Nucleus accumbens (tissue), 56 donors: ENCODE results near the gene DHX34.
A peak's percentile ranks its signal among the peaks of the same experiment; 100 is the strongest.

Source experiments
- DNase-seq, 56 donors: peaks; one replicate each; lab custom pipeline; 2025; lab: John Stamatoyannopoulos, UW

Gene DHX34

DNA sequence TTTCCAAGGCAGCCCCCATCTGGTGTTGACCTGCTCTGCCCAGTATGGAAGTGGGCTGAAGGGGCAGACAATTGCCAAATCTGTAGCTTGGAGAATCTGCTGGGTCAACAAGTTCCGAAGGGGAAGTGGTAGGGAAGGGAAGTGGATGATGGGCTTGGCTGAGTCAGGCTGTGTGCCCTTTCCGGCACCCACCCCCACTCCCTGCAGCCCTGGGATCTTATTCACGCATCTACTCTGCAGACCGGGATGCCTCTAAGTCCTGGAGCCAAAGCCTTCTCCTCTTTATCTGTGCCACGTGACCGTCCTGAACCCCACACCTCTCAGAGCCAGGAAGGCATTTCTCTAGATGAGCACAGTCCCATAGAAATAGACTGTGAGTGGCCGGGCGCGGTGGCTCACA is 24.6 kb upstream of the DHX34 start:
- peak in 13 of 56 donors; percentile 6 to 30 (median 11) for DNase-seq

GRCh38 chr19:47330466-47330869 is 18.6 kb upstream of the DHX34 start:
- peak in 1 of 56 donors; percentile 6 for DNase-seq

GRCh38 chr19:47331490-47331889 is 17.6 kb upstream of the DHX34 start:
- no peak for DNase-seq

DNA sequence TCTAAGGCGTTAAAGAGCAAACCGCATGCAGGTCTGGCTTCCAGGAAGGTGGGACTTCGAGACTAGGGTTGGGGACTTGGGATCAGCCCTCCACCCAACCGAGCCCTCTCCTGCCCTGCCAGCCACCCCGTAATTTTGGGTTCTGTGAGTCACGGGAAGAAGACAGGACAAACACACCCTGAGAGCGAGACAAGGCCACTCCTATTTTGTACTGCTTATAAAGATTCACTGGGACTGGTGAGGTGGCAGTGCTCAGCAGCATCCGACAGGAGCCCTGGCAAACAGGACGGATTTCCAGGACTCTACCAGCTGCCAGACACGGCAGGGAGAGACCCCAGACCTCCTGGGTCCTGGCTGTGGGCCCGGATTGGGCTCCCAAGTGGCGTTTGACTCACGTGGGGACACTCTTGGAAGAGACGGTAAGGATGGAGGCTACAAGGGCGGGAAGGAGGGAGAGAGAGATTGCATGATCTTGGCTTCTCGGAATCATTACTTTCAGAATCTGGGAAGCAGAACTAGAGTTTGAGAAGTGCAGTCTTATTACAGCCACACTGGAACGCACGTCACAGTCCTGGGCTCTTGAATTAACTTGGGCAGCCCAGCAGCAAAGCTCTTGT is 17.1 kb upstream of the DHX34 start, which contains the start of gene C5AR2:
C5AR2 (plus strand) TSS at position 245 of the 617 bp plus-strand sequence. CDS start 8,625 bp downstream, outside the sequence.
- DNase-seq = peak in 1 of 56 donors; percentile 11

- DNase-seq = peak in 16 of 56 donors; percentile 4 to 36 (median 13)
These were observed 12.1 kb upstream of the DHX34 start for GRCh38 chr19:47336765-47337718.

DNA sequence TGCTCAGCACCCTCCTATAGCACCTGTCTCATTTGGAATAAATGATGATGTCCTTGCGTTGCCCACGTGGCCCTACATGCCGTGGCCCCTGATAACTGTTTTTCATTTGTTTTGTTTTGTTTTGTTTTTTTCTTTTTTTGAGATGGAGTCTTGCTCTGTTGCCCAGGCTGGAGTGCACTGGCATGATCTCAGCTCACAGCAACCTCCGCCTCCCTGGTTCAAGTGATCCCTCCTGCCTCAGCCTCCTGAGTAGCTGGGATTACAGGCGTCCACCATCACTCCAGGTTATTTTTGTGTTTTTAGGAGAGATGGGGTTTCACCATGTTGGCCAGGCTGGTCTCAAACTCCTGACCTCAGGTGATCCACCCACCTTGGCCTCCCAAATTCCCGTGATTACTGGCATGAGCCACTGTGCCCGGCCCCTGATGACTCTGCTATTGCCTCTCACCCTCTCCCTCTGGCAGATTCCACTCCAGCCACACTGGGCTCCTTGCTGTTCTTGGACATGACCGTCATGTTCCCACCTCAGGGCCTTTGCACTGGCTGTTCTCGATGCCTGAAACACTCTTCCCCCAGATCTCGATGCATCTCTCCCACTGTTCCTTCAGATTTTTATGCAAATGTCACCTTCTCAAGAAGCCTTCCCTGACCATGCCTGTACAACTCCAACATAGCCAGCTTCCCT is 9.8 kb upstream of the DHX34 start:
- DNase-seq = no peak

- DNase-seq = no peak
These were observed 8.5 kb upstream of the DHX34 start for GRCh38 chr19:47340477-47341208.

DNA sequence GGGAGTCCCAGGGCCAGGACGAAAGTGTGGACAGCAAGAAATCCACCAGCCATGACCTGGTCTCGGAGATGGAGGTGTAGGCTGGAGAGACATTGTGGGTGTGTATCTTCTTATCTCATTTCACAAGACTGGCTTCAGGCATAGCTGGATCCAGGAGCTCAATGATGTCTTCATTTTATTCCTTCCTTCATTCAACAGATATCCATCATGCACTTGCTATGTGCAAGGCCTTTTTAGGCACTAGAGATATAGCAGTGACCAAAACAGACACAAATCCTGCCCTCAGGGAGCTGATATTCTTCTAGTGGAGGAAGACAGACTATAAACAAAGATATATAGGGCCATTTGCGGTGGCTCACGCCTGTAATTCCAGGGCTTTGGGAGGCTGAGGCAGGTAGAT is 7.4 kb upstream of the DHX34 start:
- DNase-seq = no peak

DNA sequence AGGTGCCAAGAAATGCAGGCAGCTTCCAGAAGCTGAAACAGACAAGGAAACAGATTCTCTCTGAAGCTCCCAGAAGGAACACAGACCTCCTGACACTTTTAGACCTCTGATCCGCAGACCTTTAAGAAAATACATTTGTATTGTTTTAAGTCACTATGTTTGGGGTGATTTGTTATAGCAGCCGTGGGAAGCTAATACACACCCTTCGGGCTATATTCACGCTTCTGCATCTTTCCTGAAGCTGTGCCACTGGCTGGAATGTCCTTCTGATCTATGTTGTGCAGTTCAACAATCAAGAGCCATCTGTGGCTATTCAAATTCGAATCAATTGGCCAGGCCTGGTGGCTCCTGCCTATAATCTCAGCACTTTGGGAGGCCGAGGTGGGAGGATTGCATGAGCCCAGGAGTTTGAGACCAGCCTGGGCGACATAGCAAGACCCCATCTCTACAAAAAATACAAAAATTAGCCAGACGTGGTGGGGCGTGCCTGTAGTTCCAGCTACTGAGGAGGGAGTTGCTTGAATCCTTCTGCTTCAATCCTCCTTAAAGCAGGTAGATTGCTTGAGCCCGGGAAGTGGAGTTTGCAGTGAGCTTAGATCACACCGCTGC is 5.8 kb upstream of the DHX34 start:
- DNase-seq = no peak

DNA sequence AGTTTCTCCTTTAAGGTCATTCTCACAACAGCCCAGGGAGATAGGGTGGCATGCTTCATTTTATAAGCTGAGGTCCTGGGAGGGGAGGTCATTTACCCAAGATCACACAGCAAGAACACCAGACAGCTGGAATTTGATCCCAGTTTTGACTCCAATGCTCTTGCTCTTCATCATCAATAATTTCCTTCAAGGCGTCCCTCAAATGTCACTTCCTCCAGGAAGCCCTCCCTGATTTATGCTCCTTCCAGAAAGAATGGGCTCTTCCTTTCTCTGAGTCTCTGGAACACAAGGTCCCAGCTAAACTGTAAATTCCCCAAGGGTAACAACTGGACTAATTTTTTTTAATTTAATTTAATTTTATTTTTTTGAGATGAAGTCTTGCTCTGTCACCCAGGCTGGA is 4.7 kb upstream of the DHX34 start:
- no peak for DNase-seq

- DNase-seq = peak in 1 of 56 donors; percentile 1
These were observed 3.1 kb upstream of the DHX34 start for GRCh38 chr19:47346024-47346423.

- DNase-seq = no peak
These were observed 1.5 kb downstream of the DHX34 start for GRCh38 chr19:47350630-47351029.

- DNase-seq = peak in 13 of 56 donors; percentile 0 to 43 (median 18)
These were observed 2.4 kb downstream of the DHX34 start for GRCh38 chr19:47351548-47351947.

- DNase-seq = peak in 1 of 56 donors; percentile 5
These were observed 3.0 kb downstream of the DHX34 start for GRCh38 chr19:47352095-47352494.

GRCh38 chr19:47353307-47353712 is 4.2 kb downstream of the DHX34 start:
- DNase-seq = peak in 1 of 56 donors; percentile 8

DNA sequence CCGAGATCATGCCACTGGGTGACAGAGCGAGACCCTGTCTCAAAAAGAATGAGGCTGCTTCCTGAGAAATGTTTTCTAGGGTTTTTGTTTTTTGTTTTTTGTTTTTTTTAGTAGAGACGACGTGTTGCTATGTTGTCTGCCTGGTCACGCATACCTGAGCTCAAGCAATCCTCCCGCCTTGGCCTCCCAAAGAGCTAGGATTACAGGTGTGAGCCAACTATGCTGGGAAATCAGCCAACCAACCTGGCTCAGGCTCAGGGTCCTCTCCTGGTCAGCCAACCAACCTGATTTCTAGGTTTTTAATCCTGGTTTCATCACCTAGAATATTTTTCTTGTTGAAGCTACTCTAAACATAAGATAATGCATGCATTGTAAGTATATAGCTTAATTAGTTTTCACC is 7.8 kb downstream of the DHX34 start:
- no peak for DNase-seq

DNA sequence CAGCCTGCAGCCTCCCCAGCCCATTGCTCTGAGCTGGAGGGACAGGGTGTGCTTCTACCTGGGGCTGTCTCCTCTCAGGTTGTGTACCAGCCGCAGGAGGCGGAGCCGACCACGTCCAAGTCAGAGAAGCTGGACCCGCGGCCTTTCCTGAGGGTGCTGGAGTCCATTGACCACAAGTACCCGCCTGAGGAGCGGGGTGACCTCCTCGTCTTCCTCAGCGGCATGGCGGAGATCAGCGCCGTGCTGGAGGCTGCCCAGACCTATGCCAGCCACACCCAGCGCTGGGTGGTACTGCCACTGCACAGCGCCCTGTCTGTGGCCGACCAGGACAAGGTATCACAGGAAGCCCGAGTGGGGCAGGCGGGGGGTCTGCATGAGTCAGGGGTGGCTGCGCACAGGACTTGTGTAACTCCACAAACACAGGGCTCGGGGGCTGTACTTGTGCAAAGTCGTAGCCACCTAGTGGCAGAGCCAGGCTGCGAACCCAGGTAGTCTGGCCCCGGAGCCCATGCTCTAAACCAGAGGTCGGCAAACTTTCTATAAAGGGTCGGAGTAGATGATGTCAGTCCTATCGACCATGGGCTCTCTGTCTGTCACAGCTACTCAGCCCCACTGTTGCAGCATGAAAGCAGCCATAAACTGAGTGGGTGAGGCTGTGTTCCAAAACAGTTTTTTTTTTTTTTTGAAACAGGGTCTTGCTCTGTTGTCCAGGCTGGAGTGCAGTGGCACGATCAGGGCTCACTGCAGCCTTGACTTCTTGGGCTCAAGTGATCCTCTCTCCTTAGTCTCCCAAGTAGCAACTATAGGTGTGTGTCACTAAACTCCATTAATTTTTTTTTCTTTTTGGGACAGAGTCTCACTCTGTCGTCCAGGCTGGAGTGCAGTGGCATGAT is 8.9 kb downstream of the DHX34 start:
- DNase-seq = no peak

DNA sequence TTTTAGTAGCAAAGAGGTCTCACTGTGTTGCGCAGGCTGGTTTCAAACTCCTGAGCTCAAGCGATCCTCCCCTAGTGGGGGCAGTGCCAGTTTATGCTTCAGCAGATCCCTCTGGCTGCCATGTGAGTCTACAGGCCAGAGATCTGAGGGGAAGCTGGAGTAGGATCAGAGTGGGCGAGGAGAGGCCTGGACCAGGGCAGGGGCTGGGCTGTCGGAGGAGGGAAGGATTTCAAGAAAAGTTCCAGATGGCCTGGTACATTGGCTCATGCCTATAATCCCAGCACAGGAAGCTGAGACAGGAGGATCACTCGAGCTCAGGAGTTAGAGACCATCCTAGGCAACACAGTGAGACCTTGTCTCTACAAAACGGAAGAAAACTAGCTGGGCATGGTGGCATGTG is 9.8 kb downstream of the DHX34 start:
- DNase-seq = no peak

DNA sequence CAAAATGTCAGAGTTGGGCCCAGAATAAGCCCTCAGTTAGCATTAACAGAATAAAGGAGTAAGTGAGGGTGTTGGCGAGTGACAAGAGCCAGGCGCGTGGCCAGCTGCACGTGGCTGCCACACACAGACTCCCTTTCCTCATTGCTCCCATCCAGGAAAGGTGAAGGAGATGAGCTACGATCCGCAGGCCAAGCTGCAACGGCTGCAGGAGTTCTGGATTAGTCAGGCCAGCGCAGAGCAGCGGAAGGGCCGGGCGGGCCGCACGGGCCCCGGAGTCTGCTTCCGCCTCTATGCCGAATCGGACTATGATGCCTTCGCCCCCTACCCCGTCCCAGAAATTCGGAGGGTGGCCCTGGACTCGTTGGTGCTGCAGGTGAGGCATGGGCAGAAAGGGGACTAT is 13.2 kb downstream of the DHX34 start:
- no peak for DNase-seq
